Fibroblast of the aortic adventitia (primary cell): Measurements from ENCODE around the gene GALNT15. TPM values are rescaled to one million over a fixed set of nuclear protein-coding genes. Genes with fewer than 3 reads are reported as not detected.
A peak's percentile ranks its signal among the peaks of the same experiment; 100 is the strongest.

ENCODE experiments used
- DNase-seq: peaks from one replicate; pipeline ENCODE4 v3.0.0-alpha.2; 2010; ENCODE audit warnings: low read depth
- H3K4me3 ChIP-seq: 2 replicates; pipeline ENCODE4 v1.5.1; 2011; ENCODE audit warnings: low read depth, mild to moderate bottlenecking, control low read depth, low read length, moderate library complexity
- total RNA-seq: library from RNA; depleted of rRNA; stranded (reverse); fragments of >200 nt; gene quantifications from 2 replicates; pipeline ENCODE4 v1.2.3, GENCODE V29; 2012; ENCODE audit warnings: low replicate concordance
- TF ChIP-seq, protein P1 (sequence below): IDR thresholded peaks from 2 replicates; pipeline ENCODE4 v1.5.1; 2011; ENCODE audit warnings: mild to moderate bottlenecking, low read length, control low read depth, inconsistent platforms; ENCODE audit not compliant: insufficient read depth

Gene GALNT15
- total RNA-seq, 1 donor = 10.9 TPM

DNA sequence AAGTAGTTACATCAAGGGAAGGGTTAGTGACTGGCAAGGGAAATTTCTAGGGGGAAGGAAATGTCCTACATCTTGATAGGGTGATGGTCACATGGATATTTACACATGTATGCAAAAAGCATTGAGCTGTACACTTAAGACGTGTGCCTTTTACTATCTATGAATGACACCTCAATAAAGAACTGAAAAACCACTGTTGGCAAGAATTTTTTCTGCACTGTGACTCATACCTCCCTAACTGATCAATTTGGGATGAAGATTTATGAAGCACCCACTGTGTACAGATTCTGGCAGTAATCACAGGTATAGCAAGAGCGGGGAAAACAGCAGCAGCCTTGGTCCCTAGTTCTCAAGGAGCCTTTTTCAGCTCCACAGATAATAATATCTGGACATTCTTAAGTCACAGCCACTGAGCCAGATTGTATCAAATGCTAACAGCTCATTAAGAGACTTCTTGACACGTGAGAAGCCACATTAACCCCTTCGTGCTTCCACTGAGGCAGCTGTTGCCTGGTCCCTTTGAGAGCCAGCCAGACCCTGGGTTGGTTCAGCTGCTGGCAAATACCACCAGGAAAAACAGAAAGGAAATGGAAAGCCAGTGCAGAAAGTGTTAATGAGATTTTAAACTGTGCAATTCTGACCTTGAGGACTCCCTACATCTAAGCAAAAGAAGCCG is 32.0 kb upstream of the GALNT15 start:
- no peak for DNase-seq
- TF ChIP-seq, protein P1, sequence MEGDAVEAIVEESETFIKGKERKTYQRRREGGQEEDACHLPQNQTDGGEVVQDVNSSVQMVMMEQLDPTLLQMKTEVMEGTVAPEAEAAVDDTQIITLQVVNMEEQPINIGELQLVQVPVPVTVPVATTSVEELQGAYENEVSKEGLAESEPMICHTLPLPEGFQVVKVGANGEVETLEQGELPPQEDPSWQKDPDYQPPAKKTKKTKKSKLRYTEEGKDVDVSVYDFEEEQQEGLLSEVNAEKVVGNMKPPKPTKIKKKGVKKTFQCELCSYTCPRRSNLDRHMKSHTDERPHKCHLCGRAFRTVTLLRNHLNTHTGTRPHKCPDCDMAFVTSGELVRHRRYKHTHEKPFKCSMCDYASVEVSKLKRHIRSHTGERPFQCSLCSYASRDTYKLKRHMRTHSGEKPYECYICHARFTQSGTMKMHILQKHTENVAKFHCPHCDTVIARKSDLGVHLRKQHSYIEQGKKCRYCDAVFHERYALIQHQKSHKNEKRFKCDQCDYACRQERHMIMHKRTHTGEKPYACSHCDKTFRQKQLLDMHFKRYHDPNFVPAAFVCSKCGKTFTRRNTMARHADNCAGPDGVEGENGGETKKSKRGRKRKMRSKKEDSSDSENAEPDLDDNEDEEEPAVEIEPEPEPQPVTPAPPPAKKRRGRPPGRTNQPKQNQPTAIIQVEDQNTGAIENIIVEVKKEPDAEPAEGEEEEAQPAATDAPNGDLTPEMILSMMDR = no peak

DNA sequence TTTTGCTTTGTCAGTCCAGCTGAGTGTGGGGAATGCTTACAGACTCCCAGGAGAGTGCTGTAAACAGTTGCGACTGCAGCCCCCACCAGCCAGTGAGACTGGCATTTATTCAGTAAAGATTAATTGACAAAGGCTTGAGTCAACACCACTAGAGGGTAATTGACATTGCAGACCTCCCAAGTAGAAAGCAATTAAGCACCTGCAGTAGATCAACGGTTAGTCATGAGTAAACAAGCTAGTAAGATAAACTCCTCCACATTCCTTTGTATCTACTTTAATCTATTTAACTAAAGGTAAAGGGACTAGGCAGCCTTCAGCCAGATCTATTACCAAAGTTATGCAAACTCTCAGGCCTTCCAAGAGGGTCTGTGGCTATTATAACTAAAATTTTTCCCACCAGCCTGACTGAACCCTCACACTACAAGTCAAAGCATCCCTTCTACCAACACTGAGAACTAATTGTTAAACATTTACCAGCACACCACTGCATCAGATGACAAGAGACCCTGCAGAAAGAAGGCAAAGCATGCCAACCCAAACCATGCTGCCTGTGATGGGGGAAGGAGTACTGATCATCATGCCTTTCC is 30.5 kb upstream of the GALNT15 start:
- TF ChIP-seq, protein P1 = no peak
- no peak for DNase-seq
- no peak overlapping the region for H3K4me3 ChIP-seq

More for the DNA sequence above, 32.0 kb upstream of the GALNT15 start:
- no peak overlapping the region for H3K4me3 ChIP-seq

DNA sequence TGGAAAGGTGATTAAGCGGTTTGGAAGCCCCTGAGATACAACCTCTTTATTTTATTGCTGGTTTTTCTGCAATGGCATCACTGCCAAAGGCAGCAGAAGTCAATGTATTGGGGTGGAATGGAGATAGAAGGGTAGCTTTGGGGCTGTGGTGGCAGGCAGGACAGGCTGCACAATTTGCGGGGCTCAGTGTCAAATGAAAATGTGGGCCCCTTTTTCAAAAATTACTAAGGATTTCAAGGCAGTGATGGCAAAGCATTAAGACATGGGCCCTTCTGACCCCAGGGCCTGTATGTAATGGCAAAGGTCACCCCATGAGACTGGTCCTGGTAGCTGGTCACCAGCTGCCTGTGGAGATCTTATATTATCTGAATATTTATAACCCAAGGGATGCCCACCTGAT is 29.3 kb upstream of the GALNT15 start:
- no peak for DNase-seq
- TF ChIP-seq, protein P1 = no peak
- no peak overlapping the region for H3K4me3 ChIP-seq

DNA sequence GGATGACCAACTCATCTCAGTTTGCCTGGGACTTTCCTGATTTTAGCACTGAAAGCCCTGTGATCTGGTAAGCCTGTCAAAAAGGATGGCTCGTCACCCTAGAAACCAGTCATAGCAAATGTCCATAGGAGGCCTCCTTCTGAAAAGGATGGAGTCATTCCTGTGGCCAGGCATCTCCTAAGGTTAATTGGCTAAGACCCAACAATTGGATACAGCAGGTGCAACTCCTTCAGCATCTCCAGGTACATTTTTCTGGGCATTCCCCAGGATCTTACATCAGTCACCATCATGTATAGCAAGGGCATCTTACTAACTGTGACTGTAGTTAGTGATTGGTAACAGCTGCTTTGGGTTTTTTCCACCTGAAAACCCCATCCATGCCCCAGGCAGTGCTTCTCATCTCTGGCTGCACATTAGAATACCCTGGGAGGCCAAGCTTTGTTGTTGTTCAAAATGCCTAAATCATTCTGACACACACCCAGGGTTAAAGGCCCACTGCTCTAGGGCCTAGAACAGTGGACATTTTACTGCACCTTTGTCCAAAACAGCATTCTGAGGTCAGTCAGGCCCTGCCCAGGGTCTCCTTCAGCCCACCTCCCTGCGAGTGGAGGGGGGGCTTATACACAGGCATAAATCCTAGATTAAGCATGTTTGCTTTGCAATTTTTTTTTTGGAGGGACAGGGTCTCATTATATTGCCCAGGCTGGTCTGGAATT is 28.3 kb upstream of the GALNT15 start:
- DNase-seq = no peak
- TF ChIP-seq, protein P1 = no peak

DNA sequence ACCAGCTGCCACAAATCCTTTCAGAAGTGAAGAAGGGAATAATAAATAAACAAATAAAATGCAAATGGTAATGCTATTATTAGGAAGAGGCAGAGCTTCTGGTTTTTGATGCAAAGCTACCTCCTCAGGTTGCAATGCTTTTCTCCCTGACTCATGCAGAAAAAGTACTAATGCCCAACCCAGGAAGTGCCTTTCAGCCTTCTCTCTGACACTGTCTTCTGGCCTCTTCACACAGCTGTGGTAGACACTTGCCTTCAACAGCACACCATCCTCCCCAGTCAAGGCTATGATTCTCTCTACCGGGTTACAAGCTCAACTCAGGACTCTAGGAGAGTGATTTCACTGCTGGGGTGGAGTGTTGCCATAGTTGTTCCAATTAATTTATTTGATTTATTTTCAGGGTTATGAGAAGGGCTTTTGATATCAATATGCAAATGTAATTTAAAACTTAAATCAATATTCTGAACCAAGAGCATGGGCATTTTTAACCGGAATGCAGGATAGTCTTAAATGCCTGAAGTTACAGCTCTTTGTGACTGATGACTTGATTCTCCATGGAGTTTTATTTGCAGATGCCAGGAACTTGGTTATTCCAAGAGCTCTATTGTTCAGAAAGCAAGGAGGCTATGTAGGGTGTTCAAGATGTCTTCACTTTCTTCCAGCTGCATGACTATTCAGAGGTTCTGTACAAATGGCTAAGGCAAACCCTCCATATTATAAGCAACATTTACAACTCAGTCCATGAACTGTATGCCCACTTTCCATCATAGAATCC is 27.1 kb upstream of the GALNT15 start:
- TF ChIP-seq, protein P1 = no peak
- H3K4me3 ChIP-seq = no peak overlapping the region
- DNase-seq = peak; percentile 28

More for the DNA sequence above, 28.3 kb upstream of the GALNT15 start:
- no peak overlapping the region for H3K4me3 ChIP-seq

DNA sequence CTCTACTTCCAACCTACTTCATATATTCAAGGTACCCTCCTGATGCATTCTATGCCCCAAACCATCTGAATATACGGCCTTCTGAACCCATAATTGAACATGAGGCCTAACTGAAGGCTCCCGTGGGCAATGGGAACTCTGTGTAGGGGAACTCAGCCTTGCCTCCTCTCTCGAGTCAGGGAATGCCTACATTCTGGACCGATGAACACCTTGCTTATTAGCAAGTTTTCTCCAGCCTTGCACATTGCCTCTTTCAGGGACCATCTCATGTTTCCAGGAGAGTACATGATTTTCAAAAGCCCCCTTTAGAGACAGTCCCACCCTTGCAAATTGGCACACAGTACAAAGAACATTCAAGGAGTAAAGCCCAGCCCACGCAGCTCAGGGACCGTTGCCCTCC is 26.3 kb upstream of the GALNT15 start:
- DNase-seq = no peak
- H3K4me3 ChIP-seq = no peak overlapping the region
- TF ChIP-seq, protein P1 = no peak
